H1 (cell line): ENCODE results near the gene CRYGN.

Experiments used
- BACH1 ChIP-seq: IDR thresholded peaks from 2 replicates; pipeline ENCODE4 v1.6.1; 2012; ENCODE audit warnings: low read length, improper control_type of control experiment
- CEBPB ChIP-seq: IDR thresholded peaks from 2 replicates; pipeline ENCODE4 v1.6.1; 2012; ENCODE audit warnings: low read depth, low read length
- EZH2 ChIP-seq: fragments of 200-600 bp; sonication (generic); IDR thresholded peaks from 2 replicates; pipeline ENCODE4 v1.7.1; 2012; ENCODE audit warnings: low read depth, mild to moderate bottlenecking, moderate library complexity, low read length, inconsistent platforms; ENCODE audit not compliant: severe bottlenecking
- FOSL1 ChIP-seq: IDR thresholded peaks from 2 replicates; pipeline ENCODE4 v1.6.1; 2011; ENCODE audit warnings: mild to moderate bottlenecking, low read depth, low read length, moderate library complexity; ENCODE audit not compliant: insufficient read depth
- HDAC2 ChIP-seq, 2 experiments: fragments of 300-600 bp in 1 of 2; sonication (generic) in 1 of 2; IDR thresholded peaks; 2 replicates each; pipeline ENCODE4 v1.6.1; 2011 to 2012; ENCODE audit warnings: low read depth in 2 of 2, low read length in 2 of 2, mild to moderate bottlenecking in 2 of 2, moderate library complexity in 2 of 2, borderline replicate concordance in 1 of 2, inconsistent platforms in 1 of 2
- JUND ChIP-seq: IDR thresholded peaks from 2 replicates; pipeline ENCODE4 v1.6.1; 2011; ENCODE audit warnings: mild to moderate bottlenecking, improper control_type of control experiment, low read length
- MAX ChIP-seq: IDR thresholded peaks from 2 replicates; pipeline ENCODE4 v1.6.1; 2012; ENCODE audit warnings: inconsistent platforms
- POLR2A ChIP-seq, 2 experiments: IDR thresholded peaks; 1 replicate in 1 of 2; 2 replicates in 1 of 2; pipeline ENCODE4 v1.6.1; 2011; ENCODE audit warnings: low read depth in 2 of 2, low read length in 2 of 2, mild to moderate bottlenecking in 2 of 2; ENCODE audit errors: control extremely low read depth in 1 of 2
- POU5F1 ChIP-seq: IDR thresholded peaks from 2 replicates; pipeline ENCODE4 v1.6.1; 2011; ENCODE audit warnings: low read depth, mild to moderate bottlenecking, low read length, moderate library complexity
- RAD21 ChIP-seq, 2 experiments: IDR thresholded peaks in 1 of 2; conservative IDR thresholded peaks in 1 of 2; 2 replicates each; pipeline ENCODE4 v1.6.1; 2011; ENCODE audit warnings: low read depth in 2 of 2, low read length in 2 of 2, improper control_type of control experiment in 1 of 2, inconsistent platforms in 1 of 2, mild to moderate bottlenecking in 1 of 2, moderate library complexity in 1 of 2
- RXRA ChIP-seq: IDR thresholded peaks from 2 replicates; pipeline ENCODE4 v1.6.1; 2011; ENCODE audit warnings: low read depth, mild to moderate bottlenecking, low read length, moderate library complexity; ENCODE audit not compliant: insufficient read depth
- SP1 ChIP-seq: IDR thresholded peaks from 2 replicates; pipeline ENCODE4 v1.6.1; 2011; ENCODE audit warnings: low read depth, low read length
- TAF1 ChIP-seq: IDR thresholded peaks from 2 replicates; pipeline ENCODE4 v1.6.1; 2011; ENCODE audit warnings: mild to moderate bottlenecking, low read depth, low read length
- TF ChIP-seq, protein P1 (sequence below), 3 experiments: IDR thresholded peaks; 1 replicate in 2 of 3; 2 replicates in 1 of 3; pipeline versions ENCODE4 v1.5.1 to v1.6.1; 2011; ENCODE audit warnings: low read length in 3 of 3, mild to moderate bottlenecking in 3 of 3, inconsistent platforms in 2 of 3, low read depth in 1 of 3, moderate library complexity in 1 of 3; ENCODE audit not compliant: insufficient read depth in 1 of 3; ENCODE audit errors: control extremely low read depth in 1 of 3

- TF ChIP-seq TAF1 (no peak), RAD21 (IDR thresholded peaks at IDR 0.05 in 1 of 2, conservative IDR thresholded peaks at IDR 0.05 in 1 of 2; ENCODE audit: low read depth in 2 of 2, low read length in 2 of 2) (no peak), MAX (no peak), POU5F1 (no peak), RXRA (no peak), BACH1 (no peak), CEBPB (no peak), SP1 (no peak), JUND (no peak), FOSL1 (no peak), POLR2A (IDR thresholded peaks at IDR 0.05; ENCODE audit: control extremely low read depth in 1 of 2, low read depth in 2 of 2, low read length in 2 of 2) (no peak), EZH2 (no peak), HDAC2 (IDR thresholded peaks at IDR 0.05; ENCODE audit: borderline replicate concordance in 1 of 2, low read depth in 2 of 2, low read length in 2 of 2) (no peak)
- TF ChIP-seq, protein P1, sequence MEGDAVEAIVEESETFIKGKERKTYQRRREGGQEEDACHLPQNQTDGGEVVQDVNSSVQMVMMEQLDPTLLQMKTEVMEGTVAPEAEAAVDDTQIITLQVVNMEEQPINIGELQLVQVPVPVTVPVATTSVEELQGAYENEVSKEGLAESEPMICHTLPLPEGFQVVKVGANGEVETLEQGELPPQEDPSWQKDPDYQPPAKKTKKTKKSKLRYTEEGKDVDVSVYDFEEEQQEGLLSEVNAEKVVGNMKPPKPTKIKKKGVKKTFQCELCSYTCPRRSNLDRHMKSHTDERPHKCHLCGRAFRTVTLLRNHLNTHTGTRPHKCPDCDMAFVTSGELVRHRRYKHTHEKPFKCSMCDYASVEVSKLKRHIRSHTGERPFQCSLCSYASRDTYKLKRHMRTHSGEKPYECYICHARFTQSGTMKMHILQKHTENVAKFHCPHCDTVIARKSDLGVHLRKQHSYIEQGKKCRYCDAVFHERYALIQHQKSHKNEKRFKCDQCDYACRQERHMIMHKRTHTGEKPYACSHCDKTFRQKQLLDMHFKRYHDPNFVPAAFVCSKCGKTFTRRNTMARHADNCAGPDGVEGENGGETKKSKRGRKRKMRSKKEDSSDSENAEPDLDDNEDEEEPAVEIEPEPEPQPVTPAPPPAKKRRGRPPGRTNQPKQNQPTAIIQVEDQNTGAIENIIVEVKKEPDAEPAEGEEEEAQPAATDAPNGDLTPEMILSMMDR (IDR thresholded peaks at IDR 0.05; ENCODE audit: control extremely low read depth in 1 of 3, insufficient read depth in 1 of 3, low read depth in 1 of 3, low read length in 3 of 3): no peak
Observed at GRCh38 chr7:151386301-151387160, 53.4 kb downstream of the CRYGN start.
